ENCODE measurements around the gene DNAJB8. TPM values are rescaled to one million over a fixed set of nuclear protein-coding genes. Genes with fewer than 3 reads are reported as not detected.

DNAJB8 gene
- total RNA-seq, 1 experiment from 2014 or later: not detected

DNA sequence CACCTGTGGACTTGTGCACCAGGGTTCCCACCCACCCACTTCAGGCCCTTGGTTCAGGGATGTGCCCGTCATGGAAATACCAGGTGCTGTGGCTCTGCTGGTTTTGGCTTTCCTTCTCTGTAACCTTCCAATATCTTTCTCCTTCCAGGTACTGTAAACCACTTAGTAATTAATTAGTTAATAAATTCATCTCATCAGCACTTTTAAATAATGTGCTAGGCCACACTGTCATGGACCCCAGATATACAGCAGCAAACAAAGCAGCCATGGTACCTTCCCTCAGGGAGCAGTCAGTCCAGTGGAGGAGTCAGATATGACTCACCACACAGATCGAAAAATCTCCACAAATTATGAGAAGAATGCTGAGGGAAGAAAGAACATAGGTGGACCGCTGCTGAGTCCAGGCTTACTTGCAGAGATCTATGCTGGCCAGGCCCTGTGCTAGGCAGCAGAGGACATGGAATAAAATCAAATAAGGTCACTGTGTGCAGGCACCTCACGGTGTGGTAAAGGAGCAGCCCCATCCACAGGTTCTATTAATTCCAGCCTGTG, 33.1 kb upstream of the DNAJB8 start:
- Histone ChIP-seq H3F3A (ENCODE audit: low read length, unreplicated experiment) (no peaks in the 10 kb centered on the region), H3K9me3 (ENCODE audit: low read length) (no peaks in the 10 kb centered on the region), H4K20me1 (ENCODE audit: low read length) (no peaks in the 10 kb centered on the region), H3K9me2 (replicated peaks; ENCODE audit: low read length) (no peaks in the 10 kb centered on the region), H3K27me3 (ENCODE audit: low read length) (no peaks in the 10 kb centered on the region), H3K27ac (ENCODE audit: low read length) (no peak overlapping the region), H3K4me3 (ENCODE audit: low read length) (no peak overlapping the region), H3K4me2 (ENCODE audit: low read length) (no peak overlapping the region), H2AFZ (ENCODE audit: low read length) (no peak overlapping the region), H3K9ac (ENCODE audit: low read length) (no peak overlapping the region), H3K79me2 (ENCODE audit: low read length) (no peaks in the 10 kb centered on the region), H3K4me1 (ENCODE audit: insufficient read depth, low read length) (peaks cover 2% of the 10 kb centered on the region), H3K36me3 (ENCODE audit: low read depth, low read length) (no peaks in the 10 kb centered on the region)
- ChIA-PET CTCF (no interaction called here), POLR2A (ENCODE audit: unreplicated experiment) (no interaction called here)
- no peak for TF ChIP-seq EZH2 (IDR thresholded peaks at IDR 0.05; ENCODE audit: low read length, unreplicated experiment)
- TF ChIP-seq EZH2phosphoT487 (IDR thresholded peaks at IDR 0.05; ENCODE audit: borderline replicate concordance, low read length): no peak
- TF ChIP-seq, protein P1, sequence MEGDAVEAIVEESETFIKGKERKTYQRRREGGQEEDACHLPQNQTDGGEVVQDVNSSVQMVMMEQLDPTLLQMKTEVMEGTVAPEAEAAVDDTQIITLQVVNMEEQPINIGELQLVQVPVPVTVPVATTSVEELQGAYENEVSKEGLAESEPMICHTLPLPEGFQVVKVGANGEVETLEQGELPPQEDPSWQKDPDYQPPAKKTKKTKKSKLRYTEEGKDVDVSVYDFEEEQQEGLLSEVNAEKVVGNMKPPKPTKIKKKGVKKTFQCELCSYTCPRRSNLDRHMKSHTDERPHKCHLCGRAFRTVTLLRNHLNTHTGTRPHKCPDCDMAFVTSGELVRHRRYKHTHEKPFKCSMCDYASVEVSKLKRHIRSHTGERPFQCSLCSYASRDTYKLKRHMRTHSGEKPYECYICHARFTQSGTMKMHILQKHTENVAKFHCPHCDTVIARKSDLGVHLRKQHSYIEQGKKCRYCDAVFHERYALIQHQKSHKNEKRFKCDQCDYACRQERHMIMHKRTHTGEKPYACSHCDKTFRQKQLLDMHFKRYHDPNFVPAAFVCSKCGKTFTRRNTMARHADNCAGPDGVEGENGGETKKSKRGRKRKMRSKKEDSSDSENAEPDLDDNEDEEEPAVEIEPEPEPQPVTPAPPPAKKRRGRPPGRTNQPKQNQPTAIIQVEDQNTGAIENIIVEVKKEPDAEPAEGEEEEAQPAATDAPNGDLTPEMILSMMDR (conservative IDR thresholded peaks at IDR 0.05; ENCODE audit: low read depth, low read length): no peak
- DNase-seq: peak; percentile 53
- BruUV-seq (replicated peaks): no TSS peak
- ATAC-seq: no peak
- intact Hi-C loops (cut with micrococcal nuclease): loop anchor here (5.0 to 10.0 kb wide), 3 partner anchors 85 to 402 kb away; no protein-coding TSS in a partner anchor

DNA sequence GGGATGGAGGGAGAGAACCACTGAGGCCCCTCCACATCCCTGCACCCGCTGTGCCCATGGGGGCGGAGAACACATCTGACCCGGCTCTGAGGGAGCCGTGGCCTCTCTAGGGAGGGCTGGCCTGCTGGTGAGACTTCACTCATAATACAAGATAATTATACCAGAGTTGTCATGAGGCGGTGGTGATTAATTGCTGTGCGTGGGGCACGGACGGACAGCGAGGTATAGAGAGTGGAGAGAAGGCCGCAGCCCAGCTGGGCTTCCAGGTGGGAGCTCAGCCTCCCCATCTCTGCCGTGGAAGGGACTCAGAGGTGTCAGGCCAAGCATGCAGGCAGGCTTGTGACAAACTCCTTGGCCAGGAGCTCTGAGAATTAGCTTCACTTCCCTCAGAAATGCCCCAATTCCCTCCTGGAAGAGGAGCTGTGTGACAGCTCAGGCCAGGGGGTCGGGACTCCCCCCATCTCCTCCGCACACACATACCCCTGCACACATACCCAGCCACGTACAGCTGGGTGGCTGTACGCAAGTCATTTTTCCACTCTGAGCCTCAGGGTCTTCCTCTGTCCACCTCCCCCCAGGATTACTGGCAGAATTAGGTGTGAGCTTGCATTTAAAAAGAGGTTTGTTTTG, 32.3 kb upstream of the DNAJB8 start:
- no peaks in the 10 kb centered on the region; the same call in 1 of the 2 replicates for H3K4me1 ChIP-seq (ENCODE audit: insufficient read depth, low read length)
- no peak for DNase-seq
- no peaks in the 10 kb centered on the region for H4K20me1 ChIP-seq (ENCODE audit: low read length)
- H3K9me2 ChIP-seq (replicated peaks; ENCODE audit: low read length): no peaks in the 10 kb centered on the region
- no peak overlapping the region for H3K4me2 ChIP-seq (ENCODE audit: low read length)
- H3K27ac ChIP-seq (ENCODE audit: low read length): no peak overlapping the region
- no peaks in the 10 kb centered on the region for H3K9me3 ChIP-seq (ENCODE audit: low read length)
- TF ChIP-seq, protein P1 (conservative IDR thresholded peaks at IDR 0.05; ENCODE audit: low read depth, low read length): no peak
- no peak for TF ChIP-seq EZH2 (IDR thresholded peaks at IDR 0.05; ENCODE audit: low read length, unreplicated experiment)
- no TSS peak for BruUV-seq (replicated peaks)
- H3K4me3 ChIP-seq (ENCODE audit: low read length): no peak overlapping the region
- H3K9ac ChIP-seq (ENCODE audit: low read length): no peak overlapping the region
- intact Hi-C loops (cut with micrococcal nuclease): loop anchor here (5.0 kb wide), 2 partner anchors 192 to 402 kb away; no protein-coding TSS in a partner anchor
- 0 out of 2 replicates have a peak, but pooled peaks cover 3% of the 10 kb centered on the region for H3K79me2 ChIP-seq (ENCODE audit: low read length)
- H3K36me3 ChIP-seq (ENCODE audit: low read depth, low read length): no peaks in the 10 kb centered on the region
- H3K27me3 ChIP-seq (ENCODE audit: low read length): no peaks in the 10 kb centered on the region
- no peaks in the 10 kb centered on the region for H3F3A ChIP-seq (ENCODE audit: low read length, unreplicated experiment)
- H2AFZ ChIP-seq (ENCODE audit: low read length): no peak overlapping the region
- no peak for ATAC-seq
- ChIA-PET CTCF (no interaction called here), POLR2A (ENCODE audit: unreplicated experiment) (no interaction called here)

DNA sequence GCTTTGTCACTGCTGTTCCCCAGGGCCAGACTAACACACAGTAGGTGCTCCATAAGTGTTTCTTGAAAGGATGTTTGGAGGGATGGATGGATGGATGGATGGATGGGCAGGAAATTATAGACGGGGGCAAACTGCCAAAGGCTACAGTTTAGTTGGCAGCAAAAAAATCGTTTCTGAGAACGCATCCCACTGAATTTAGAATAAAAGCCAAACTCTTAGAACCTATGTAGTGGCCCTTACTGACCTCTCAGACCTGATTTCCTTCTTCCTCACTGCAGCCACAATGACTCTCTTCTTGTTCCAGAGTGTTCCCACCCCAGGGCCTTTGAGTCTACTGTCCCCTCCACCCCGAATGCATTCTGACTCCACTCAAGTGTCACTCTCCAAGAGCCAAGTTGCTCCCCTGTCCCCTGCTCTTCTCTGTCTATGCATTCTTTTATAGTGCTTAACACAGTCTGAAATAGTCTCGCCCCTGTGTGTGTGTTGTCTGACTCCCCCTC, 31.5 kb upstream of the DNAJB8 start:
- POLR2A ChIA-PET (ENCODE audit: unreplicated experiment): no interaction called here
- H3K4me2 ChIP-seq (ENCODE audit: low read length): no peak overlapping the region

More for the DNA sequence above, 31.5 kb upstream of the DNAJB8 start:
- Histone ChIP-seq H4K20me1 (ENCODE audit: low read length) (no peaks in the 10 kb centered on the region), H3K9ac (ENCODE audit: low read length) (no peak overlapping the region), H3K4me1 (ENCODE audit: insufficient read depth, low read length) (no peaks in the 10 kb centered on the region; the same call in 1 of the 2 replicates), H3K9me2 (replicated peaks; ENCODE audit: low read length) (no peaks in the 10 kb centered on the region), H3K27me3 (ENCODE audit: low read length) (no peaks in the 10 kb centered on the region), H3K36me3 (ENCODE audit: low read depth, low read length) (no peaks in the 10 kb centered on the region), H3K27ac (ENCODE audit: low read length) (no peak overlapping the region), H3K9me3 (ENCODE audit: low read length) (no peaks in the 10 kb centered on the region), H2AFZ (ENCODE audit: low read length) (no peak overlapping the region), H3F3A (ENCODE audit: low read length, unreplicated experiment) (no peaks in the 10 kb centered on the region), H3K79me2 (ENCODE audit: low read length) (peaks cover 9% of the 10 kb centered on the region), H3K4me3 (ENCODE audit: low read length) (no peak overlapping the region; the same call in 1 of the 2 replicates)
- TF ChIP-seq, protein P1 (conservative IDR thresholded peaks at IDR 0.05; ENCODE audit: low read depth, low read length): no peak
- TF ChIP-seq EZH2 (IDR thresholded peaks at IDR 0.05; ENCODE audit: low read length, unreplicated experiment) (no peak), EZH2phosphoT487 (IDR thresholded peaks at IDR 0.05; ENCODE audit: borderline replicate concordance, low read length) (no peak)
- intact Hi-C loops (cut with micrococcal nuclease): loop anchor here (5.0 kb wide), 2 partner anchors 191 to 401 kb away; no protein-coding TSS in a partner anchor
- no peak for DNase-seq
- ATAC-seq: no peak
- BruUV-seq (replicated peaks): no TSS peak
- CTCF ChIA-PET: no interaction called here

Data from PC-3 (cell line).